PC-9 (cell line): ENCODE data around the gene RPS3.

Experiments
- EZH2 ChIP-seq: fragments of 200-600 bp; sonication (generic); IDR thresholded peaks from 2 replicates; pipeline ENCODE4 v1.8.0; 2017; ENCODE audit warnings: antibody characterized with exemption, low read depth
- TF ChIP-seq, protein P1 (sequence below): fragments of 200-600 bp; sonication (generic); conservative IDR thresholded peaks from 2 replicates; pipeline ENCODE4 v1.6.1; 2017; ENCODE audit warnings: mixed run types, antibody characterized with exemption, mild to moderate bottlenecking, moderate library complexity

DNA sequence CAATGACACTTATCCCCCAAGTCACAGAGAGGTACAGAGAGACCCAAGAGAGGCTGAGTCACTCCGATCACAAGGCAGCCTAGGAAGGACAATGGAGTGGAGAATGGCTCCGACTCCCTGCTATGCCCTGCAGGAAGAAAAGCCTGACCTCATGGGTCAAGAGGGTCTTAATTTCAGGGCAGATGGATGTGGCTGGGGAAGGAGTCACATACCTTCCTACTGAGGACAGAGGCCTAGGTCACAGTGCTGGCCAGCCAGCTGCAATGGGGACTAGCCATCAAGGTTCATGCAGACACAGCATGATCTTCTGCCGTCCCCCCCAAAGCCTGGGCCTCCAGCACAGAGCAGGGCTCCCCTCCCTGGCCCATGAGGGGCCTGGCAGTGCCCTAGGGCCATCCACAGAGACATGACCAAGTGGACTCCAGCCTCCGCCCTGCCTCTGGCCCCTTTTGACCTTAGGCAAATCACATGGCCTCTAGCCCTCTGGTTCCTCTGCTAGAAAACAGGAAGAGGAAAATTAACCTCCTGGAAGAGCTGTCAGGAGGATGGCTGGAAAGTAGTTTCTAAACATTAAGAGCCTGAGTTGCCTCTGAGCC lies 49.7 kb upstream of the RPS3 start:
- TF ChIP-seq, protein P1, sequence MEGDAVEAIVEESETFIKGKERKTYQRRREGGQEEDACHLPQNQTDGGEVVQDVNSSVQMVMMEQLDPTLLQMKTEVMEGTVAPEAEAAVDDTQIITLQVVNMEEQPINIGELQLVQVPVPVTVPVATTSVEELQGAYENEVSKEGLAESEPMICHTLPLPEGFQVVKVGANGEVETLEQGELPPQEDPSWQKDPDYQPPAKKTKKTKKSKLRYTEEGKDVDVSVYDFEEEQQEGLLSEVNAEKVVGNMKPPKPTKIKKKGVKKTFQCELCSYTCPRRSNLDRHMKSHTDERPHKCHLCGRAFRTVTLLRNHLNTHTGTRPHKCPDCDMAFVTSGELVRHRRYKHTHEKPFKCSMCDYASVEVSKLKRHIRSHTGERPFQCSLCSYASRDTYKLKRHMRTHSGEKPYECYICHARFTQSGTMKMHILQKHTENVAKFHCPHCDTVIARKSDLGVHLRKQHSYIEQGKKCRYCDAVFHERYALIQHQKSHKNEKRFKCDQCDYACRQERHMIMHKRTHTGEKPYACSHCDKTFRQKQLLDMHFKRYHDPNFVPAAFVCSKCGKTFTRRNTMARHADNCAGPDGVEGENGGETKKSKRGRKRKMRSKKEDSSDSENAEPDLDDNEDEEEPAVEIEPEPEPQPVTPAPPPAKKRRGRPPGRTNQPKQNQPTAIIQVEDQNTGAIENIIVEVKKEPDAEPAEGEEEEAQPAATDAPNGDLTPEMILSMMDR, result no peak
- no peak for TF ChIP-seq EZH2
